VCaP (cell line): ENCODE results near the gene ACAP2.
A peak's percentile ranks its signal among the peaks of the same experiment; 100 is the strongest.
"Not testable (repeated sequence)": the region's sequence is repeated elsewhere in the genome, so short reads cannot be mapped to it uniquely, and the experiment has no call there.

Experiments used
- H3K27ac ChIP-seq: fragments of 450-650 bp; 2 replicates; pipeline ENCODE4 v1.5.1; 2017
- CTCF ChIP-seq: fragments of 450-650 bp; conservative IDR thresholded peaks from 2 replicates; pipeline ENCODE4 v1.5.1; 2017; ENCODE audit warnings: mild to moderate bottlenecking, moderate library complexity

The ACAP2 gene

GRCh38 chr3:195306369-195306768, 136.5 kb downstream of the ACAP2 start:
- H3K27ac ChIP-seq = no peak overlapping the region
- no peak for TF ChIP-seq CTCF

- no peak for TF ChIP-seq CTCF
- no peak overlapping the region for H3K27ac ChIP-seq
These were observed 140.4 kb downstream of the ACAP2 start for GRCh38 chr3:195302431-195302830.

GRCh38 chr3:195297446-195297845, 145.4 kb downstream of the ACAP2 start:
- H3K27ac ChIP-seq = no peak overlapping the region
- TF ChIP-seq CTCF = no peak

GRCh38 chr3:195296662-195297061, 146.2 kb downstream of the ACAP2 start:
- TF ChIP-seq CTCF = no peak
- no peak overlapping the region for H3K27ac ChIP-seq

- TF ChIP-seq CTCF = no peak
- no peak overlapping the region for H3K27ac ChIP-seq
These were observed 151.7 kb downstream of the ACAP2 start for GRCh38 chr3:195291121-195291520.

GRCh38 chr3:195290643-195291042, 152.2 kb downstream of the ACAP2 start:
- H3K27ac ChIP-seq = not testable (repeated sequence)

GRCh38 chr3:195286115-195286872, 156.5 kb downstream of the ACAP2 start:
- no peak for TF ChIP-seq CTCF
- H3K27ac ChIP-seq = peak overlapping the region; percentile 35

- H3K27ac ChIP-seq = peak overlapping the region; percentile 35
- no peak for TF ChIP-seq CTCF
These were observed 157.4 kb downstream of the ACAP2 start for GRCh38 chr3:195285372-195285771.
